GM12878 (cell line): ENCODE measurements around the gene HDGFL1. TPM values are rescaled to one million over a fixed set of nuclear protein-coding genes. Genes with fewer than 3 reads are reported as not detected.

ENCODE experiments used
- ATAC-seq: fragments of 200-7000 bp; cut with Tn5 transposase; 3 replicates; pipeline ENCODE4 v1.9.1; 2020; ENCODE audit warnings: mild to moderate bottlenecking, moderate library complexity
- BruUV-seq: library from RNA; stranded (reverse); fragments of 400-500 nt; replicated peaks from 2 replicates; lab custom pipeline; 2021; lab: Mats Ljungman, UMichigan
- CTCF ChIA-PET: fragments of 300-600 bp; sonication (Branson Sonifier 250); formaldehyde crosslinking; extraction: SDS; loops from one replicate; lab custom pipeline; 2021; ENCODE audit warnings: inconsistent platforms; lab: Yijun Ruan, JAX
- POLR2A ChIA-PET: fragments of 350-600 bp; formaldehyde crosslinking; extraction: SDS; loops from one replicate; lab custom pipeline; 2021; ENCODE audit warnings: inconsistent platforms; lab: Charles Lee
- RAD21 ChIA-PET: fragments of 300-600 bp; sonication (Branson Sonifier 250); formaldehyde crosslinking; loops from one replicate; lab custom pipeline; 2023; ENCODE audit warnings: antibody characterized with exemption; ENCODE audit not compliant: unreplicated experiment; lab: Charles Lee
- SMC1A ChIA-PET: fragments of 300-600 bp; sonication (Branson Sonifier 250); formaldehyde crosslinking; loops from one replicate; lab custom pipeline; 2023; ENCODE audit not compliant: unreplicated experiment, uncharacterized antibody; lab: Charles Lee
- DNase-seq: peaks from one replicate; pipeline ENCODE4 v3.0.0-alpha.2; 2011; ENCODE audit warnings: low read depth, low spot score
- FAIRE-seq: peaks from 3 replicates; lab custom pipeline; 2011; peaks lifted over from hg19 to GRCh38; lab: Jason Lieb, UNC
- H2AFZ ChIP-seq: 2 replicates; pipeline ENCODE4 v1.6.0; 2011; ENCODE audit warnings: low read depth, low read length, control low read depth; ENCODE audit not compliant: control insufficient read depth
- H3K27ac ChIP-seq: 2 replicates; pipeline ENCODE4 v1.5.1; 2011; ENCODE audit warnings: control low read depth; ENCODE audit not compliant: control insufficient read depth, insufficient read depth
- H3K27me3 ChIP-seq, 2 experiments: replicated peaks in 1 of 2; 2 replicates each; pipeline versions ENCODE4 v1.6.0 to v1.6.1; 2011; ENCODE audit warnings: low read length in 1 of 2; ENCODE audit not compliant: control insufficient read depth in 2 of 2, insufficient read depth in 2 of 2
- H3K36me3 ChIP-seq, 2 experiments: 2 replicates each; pipeline ENCODE4 v1.5.1; 2011; ENCODE audit warnings: low read length in 1 of 2; ENCODE audit not compliant: control insufficient read depth in 2 of 2, insufficient read depth in 2 of 2
- H3K4me1 ChIP-seq: 2 replicates; pipeline ENCODE4 v1.6.1; 2011; ENCODE audit warnings: mild to moderate bottlenecking, low read length, moderate library complexity, mixed read lengths; ENCODE audit not compliant: control insufficient read depth, insufficient read depth
- H3K4me2 ChIP-seq: 2 replicates; pipeline ENCODE4 v1.6.0; 2011; ENCODE audit warnings: control low read depth; ENCODE audit not compliant: control insufficient read depth, insufficient read depth
- H3K4me3 ChIP-seq: fragments of 200-600 bp; sonication (generic); 2 replicates; pipeline ENCODE4 v1.5.1; 2016
- H3K79me2 ChIP-seq: 2 replicates; pipeline ENCODE4 v1.6.0; 2011; ENCODE audit warnings: low read length; ENCODE audit not compliant: control insufficient read depth, insufficient read depth
- H3K9ac ChIP-seq: 2 replicates; pipeline ENCODE4 v1.8.0; 2011; ENCODE audit warnings: low read length, control low read depth, mixed read lengths; ENCODE audit not compliant: control insufficient read depth, insufficient read depth
- H3K9me3 ChIP-seq: replicated peaks from 3 replicates; pipeline ENCODE4 v1.5.1; 2011; ENCODE audit warnings: mild to moderate bottlenecking, low read length; ENCODE audit not compliant: control insufficient read depth, insufficient read depth
- H4K20me1 ChIP-seq: 2 replicates; pipeline ENCODE4 v1.6.0; 2011; ENCODE audit not compliant: control insufficient read depth, insufficient read depth
- BACH1 ChIP-seq: fragments of 450-650 bp; IDR thresholded peaks from 2 replicates; pipeline ENCODE4 v1.6.1; 2017; ENCODE audit warnings: mild to moderate bottlenecking, borderline replicate concordance
- BHLHE40 ChIP-seq, 2 experiments: fragments of 450-650 bp in 1 of 2; IDR thresholded peaks; 2 replicates each; pipeline ENCODE4 v1.6.1; 2011 to 2017; ENCODE audit warnings: low read depth in 2 of 2, borderline replicate concordance in 1 of 2, improper control_type of control experiment in 1 of 2, low read length in 1 of 2, mild to moderate bottlenecking in 1 of 2
- CBFB ChIP-seq: IDR thresholded peaks from 2 replicates; pipeline ENCODE4 v1.6.1; 2016; ENCODE audit warnings: antibody characterized with exemption, low read depth
- CBX5 ChIP-seq: sonication (generic); IDR thresholded peaks from 2 replicates; pipeline ENCODE4 v1.6.1; 2016; ENCODE audit warnings: low read depth, moderate library complexity, mild to moderate bottlenecking, inconsistent platforms
- EGR1 ChIP-seq, 2 experiments: IDR thresholded peaks; 1 replicate in 1 of 2; 2 replicates in 1 of 2; pipeline ENCODE4 v1.6.1; 2011 to 2012; ENCODE audit warnings: low read depth in 2 of 2, low read length in 2 of 2, borderline replicate concordance in 1 of 2, mild to moderate bottlenecking in 1 of 2, moderate library complexity in 1 of 2
- ETV6 ChIP-seq, 2 experiments: fragments of 450-650 bp in 1 of 2; IDR thresholded peaks in 1 of 2; conservative IDR thresholded peaks in 1 of 2; 2 replicates each; pipeline ENCODE4 v1.6.1; 2014; ENCODE audit warnings: antibody characterized with exemption in 1 of 2, borderline replicate concordance in 1 of 2, low read depth in 1 of 2, mild to moderate bottlenecking in 1 of 2, moderate library complexity in 1 of 2
- FOS ChIP-seq: IDR thresholded peaks from 3 replicates; pipeline ENCODE4 v1.6.1; 2011; ENCODE audit warnings: borderline replicate concordance; ENCODE audit not compliant: insufficient read length; ENCODE audit errors: extremely low read depth
- JUND ChIP-seq: IDR thresholded peaks from 2 replicates; pipeline ENCODE4 v1.6.1; 2012; ENCODE audit warnings: low read depth, mild to moderate bottlenecking, low read length, improper control_type of control experiment, moderate library complexity
- KLF5 ChIP-seq: fragments of 450-650 bp; IDR thresholded peaks from 2 replicates; pipeline ENCODE4 v1.6.1; 2014; ENCODE audit warnings: mild to moderate bottlenecking; ENCODE audit not compliant: partially characterized antibody
- PAX5 ChIP-seq: IDR thresholded peaks from 2 replicates; pipeline ENCODE4 v1.6.1; 2011; ENCODE audit warnings: low read depth, low read length, borderline replicate concordance
- RAD51 ChIP-seq: fragments of 450-650 bp; IDR thresholded peaks from 2 replicates; pipeline ENCODE4 v1.6.1; 2016; ENCODE audit warnings: moderate library complexity, mild to moderate bottlenecking, inconsistent platforms
- RB1 ChIP-seq: fragments of 450-650 bp; formaldehyde crosslinking; IDR thresholded peaks from 2 replicates; pipeline ENCODE4 v1.6.1; 2017; ENCODE audit warnings: mild to moderate bottlenecking, borderline replicate concordance
- RELB ChIP-seq: fragments of 450-650 bp; IDR thresholded peaks from 2 replicates; pipeline ENCODE4 v1.6.1; 2017; ENCODE audit warnings: low read depth, mild to moderate bottlenecking, moderate library complexity
- SMARCA5 ChIP-seq: fragments of 450-650 bp; IDR thresholded peaks from 2 replicates; pipeline ENCODE4 v1.6.1; 2017; ENCODE audit warnings: mild to moderate bottlenecking
- SMC3 ChIP-seq: IDR thresholded peaks from 2 replicates; pipeline ENCODE4 v1.6.1; 2011; ENCODE audit warnings: low read length, improper control_type of control experiment, borderline replicate concordance
- TCF12 ChIP-seq: IDR thresholded peaks from 2 replicates; pipeline ENCODE4 v1.6.1; 2011; ENCODE audit warnings: low read depth, mild to moderate bottlenecking, low read length
- TCF3 ChIP-seq: IDR thresholded peaks from 2 replicates; pipeline ENCODE4 v1.6.1; 2012; ENCODE audit warnings: low read depth, mild to moderate bottlenecking, low read length, borderline replicate concordance; ENCODE audit not compliant: insufficient read depth
- ZNF24 ChIP-seq: fragments of 450-650 bp; IDR thresholded peaks from 2 replicates; pipeline ENCODE4 v1.6.1; 2017; ENCODE audit warnings: antibody characterized with exemption, mild to moderate bottlenecking
- ZNF274 ChIP-seq: IDR thresholded peaks from one replicate; pipeline ENCODE4 v1.8.0; 2011; ENCODE audit not compliant: insufficient read length, insufficient read depth
- WGBS: methylation state at CpG from one replicate; pipeline ENCODE4 v1.1.6; 2016; ENCODE audit warnings: low lambda C conversion rate; ENCODE audit not compliant: insufficient replicate concordance, insufficient coverage; ENCODE audit errors: missing lambda C conversion rate; 5-methylcytosine and 5-hydroxymethylcytosine counted together
- in situ Hi-C: fragments of 300-500 bp; cut with MboI; formaldehyde crosslinking; loops from 9 replicates; pipeline ENCODE4 v1.14.3; 2018; ENCODE audit warnings: mixed read lengths
- intact Hi-C: fragments of 100-400 bp; cut with micrococcal nuclease; formaldehyde crosslinking; loops from one replicate; pipeline ENCODE4 v1.14.2; 2022; ENCODE audit not compliant: unreplicated experiment
- polyA plus RNA-seq, 11 experiments: library from polyadenylated mRNA; depleted of rRNA in 4 of 11; unstranded in 6 of 11; stranded (reverse) in 5 of 11; fragments of >200 nt; fragmentation: Nextera tagmentation in 4 of 11; fragmentation: Illumina TruSeq in 1 of 11; extraction: Ambion mirVana in 4 of 11; extraction: Trizol in 1 of 11; gene quantifications; 1 replicate in 1 of 11; 2 replicates in 10 of 11; pipeline versions ENCODE4 v1.2.1 to v1.2.3, GENCODE V29; 2011 to 2016; ENCODE audit warnings: inconsistent platforms in 2 of 11, missing spikeins in 2 of 11, low read depth in 1 of 11
- total RNA-seq, 4 experiments: library from RNA; depleted of rRNA in 3 of 4; stranded (reverse); fragments of >200 nt in 3 of 4; fragmentation: Illumina TruSeq in 1 of 4; extraction: Trizol in 1 of 4; gene quantifications; 2 replicates each; pipeline versions ENCODE4 v1.2.1 to v1.2.3, GENCODE V29; 2013 to 2021

HDGFL1 gene
- total and polyA plus RNA-seq, 10 of the 15 experiments (the other 5 are each of a cell fraction or from before 2014, with no cell fraction given), result 0.03 to 0.69 (median 0.19) TPM

- Histone ChIP-seq H2AFZ (no peak overlapping the region; the same call in 1 of the 2 replicates), H3K9ac (no peak overlapping the region), H3K9me3 (no peaks in the 10 kb centered on the region), H3K4me2 (peak overlapping the region; percentile 30), H3K27ac (no peak overlapping the region), H3K79me2 (no peaks in the 10 kb centered on the region), H3K36me3 (no peaks in the 10 kb centered on the region), H3K4me1 (no peaks in the 10 kb centered on the region), H3K4me3 (no peak overlapping the region), H3K27me3 (no peaks in the 10 kb centered on the region), H4K20me1 (no peaks in the 10 kb centered on the region)
- POLR2A ChIA-PET, result no interaction called here
- FAIRE-seq (no peak), ATAC-seq (no peak), DNase-seq (no peak)
- WGBS, result 48% methylated on average over 4 of the region's 4 CpGs
- BruUV-seq, result no TSS peak
- intact Hi-C loops (no loop called here), in situ Hi-C loops (no loop called here)
- TF ChIP-seq ZNF274 (no peak), PAX5 (no peak), RB1 (no peak), BACH1 (no peak), TCF3 (no peak), JUND (no peak), ETV6 (conservative IDR thresholded peaks at IDR 0.05 in 1 of 2, IDR thresholded peaks at IDR 0.05 in 1 of 2; ENCODE audit: borderline replicate concordance in 1 of 2, low read depth in 1 of 2) (no peak), CBFB (no peak), FOS (no peak), ZNF24 (no peak), SMARCA5 (no peak), RELB (no peak), EGR1 (IDR thresholded peaks at IDR 0.05; ENCODE audit: borderline replicate concordance in 1 of 2, low read depth in 2 of 2, low read length in 2 of 2) (no peak), RAD51 (no peak), CBX5 (no peak), BHLHE40 (IDR thresholded peaks at IDR 0.05; ENCODE audit: borderline replicate concordance in 1 of 2, low read depth in 2 of 2, low read length in 1 of 2) (no peak), KLF5 (no peak), TCF12 (no peak), SMC3 (no peak)
- RAD21 ChIA-PET, result no interaction called here
- CTCF ChIA-PET, result no interaction called here
- SMC1A ChIA-PET, result interaction anchor here (0.8 to 2.8 kb wide), 7 partner anchors 11 to 128 kb away, joined by 3 to 6 read pairs (median 3); no protein-coding TSS in a partner anchor
Measured at GRCh38 chr6:22598339-22598738, 29.0 kb downstream of the HDGFL1 start.
